Medulla oblongata (tissue), 1 donor: ENCODE measurements around the gene PPP2R2D.
A peak's percentile ranks its signal among the peaks of the same experiment; 100 is the strongest.

Experiments
- DNase-seq: peaks from one replicate; pipeline ENCODE4 v3.0.0-alpha.2; 2015; ENCODE audit errors: extremely low spot score

PPP2R2D gene

GRCh38 chr10:131889755-131890154, 11.1 kb upstream of the PPP2R2D start:
- no peak for DNase-seq

- no peak for DNase-seq
Observed at GRCh38 chr10:131890276-131891195, 10.3 kb upstream of the PPP2R2D start.

- DNase-seq: no peak
Observed at GRCh38 chr10:131891196-131891928, 9.4 kb upstream of the PPP2R2D start.

GRCh38 chr10:131891929-131892805, 8.6 kb upstream of the PPP2R2D start:
- DNase-seq: no peak

- no peak for DNase-seq
Observed at GRCh38 chr10:131892806-131893675, 7.8 kb upstream of the PPP2R2D start.

GRCh38 chr10:131895116-131895515, 5.7 kb upstream of the PPP2R2D start:
- no peak for DNase-seq

- DNase-seq: no peak
Observed at GRCh38 chr10:131896403-131896802, 4.4 kb upstream of the PPP2R2D start.

GRCh38 chr10:131897297-131897899, 3.4 kb upstream of the PPP2R2D start:
- no peak for DNase-seq

GRCh38 chr10:131898061-131898460, 2.7 kb upstream of the PPP2R2D start:
- DNase-seq: no peak

- no peak for DNase-seq
Observed at GRCh38 chr10:131898713-131899112, 2.1 kb upstream of the PPP2R2D start.

- no peak for DNase-seq
Observed at GRCh38 chr10:131899116-131899690, 1.6 kb upstream of the PPP2R2D start.

- DNase-seq: no peak
Observed at GRCh38 chr10:131899695-131900349, 986 bp upstream of the PPP2R2D start.

GRCh38 chr10:131901181-131901829, 497 bp downstream of the PPP2R2D start:
- peak; percentile 32 for DNase-seq

GRCh38 chr10:131902211-131902610, 1.4 kb downstream of the PPP2R2D start:
- DNase-seq: no peak

- DNase-seq: no peak
Observed at GRCh38 chr10:131902691-131903090, 1.9 kb downstream of the PPP2R2D start.

- no peak for DNase-seq
Observed at GRCh38 chr10:131905267-131905571, 4.4 kb downstream of the PPP2R2D start.

- DNase-seq: no peak
Observed at GRCh38 chr10:131905603-131906268, 4.9 kb downstream of the PPP2R2D start.

GRCh38 chr10:131906269-131906639, 5.4 kb downstream of the PPP2R2D start:
- no peak for DNase-seq

GRCh38 chr10:131907679-131908078, 6.9 kb downstream of the PPP2R2D start:
- no peak for DNase-seq
